ENCODE measurements around the gene PCDHGB4.
"Not testable (repeated sequence)": the region's sequence is repeated elsewhere in the genome, so short reads cannot be mapped to it uniquely, and the experiment has no call there.

PCDHGB4 gene

GRCh38 chr5:141402553-141403243 is 15.2 kb downstream of the PCDHGB4 start, which contains the start of gene PCDHGA9:
TSS of gene PCDHGA9 (plus strand) at chr5:141402778. CDS start at chr5:141402953, 175 bp downstream.
- peak; percentile 12 for DNase-seq

- no peak for DNase-seq
Observed at GRCh38 chr5:141403387-141403786, 15.9 kb downstream of the PCDHGB4 start.

GRCh38 chr5:141407790-141408505 is 20.4 kb downstream of the PCDHGB4 start, which contains the start of gene PCDHGB6:
TSS of gene PCDHGB6 (plus strand) at chr5:141408021. CDS start at chr5:141408203, 182 bp downstream.
- DNase-seq, result peak; percentile 11

- DNase-seq, result no peak
Observed at GRCh38 chr5:141409598-141410306, 22.3 kb downstream of the PCDHGB4 start.

- no peak for DNase-seq
Observed at GRCh38 chr5:141411575-141411974, 24.1 kb downstream of the PCDHGB4 start.

- DNase-seq, result peak; percentile 68
Observed at GRCh38 chr5:141412854-141413539, 25.5 kb downstream of the PCDHGB4 start, which contains the start of gene PCDHGA10. TSS of gene PCDHGA10 (plus strand) at chr5:141412987. CDS start at chr5:141413176, 189 bp downstream.

- no peak for DNase-seq
Observed at GRCh38 chr5:141413540-141414069, 26.1 kb downstream of the PCDHGB4 start.

GRCh38 chr5:141414548-141415274 is 27.2 kb downstream of the PCDHGB4 start:
- DNase-seq, result not testable (repeated sequence)

GRCh38 chr5:141415275-141415618 is 27.7 kb downstream of the PCDHGB4 start:
- not testable (repeated sequence) for DNase-seq

GRCh38 chr5:141417494-141418172 is 30.1 kb downstream of the PCDHGB4 start, which contains the start of gene PCDHGB7:
TSS of gene PCDHGB7 (plus strand) at chr5:141417677. CDS start at chr5:141417860, 183 bp downstream.
- peak; percentile 60 for DNase-seq

- DNase-seq, result no peak
Observed at GRCh38 chr5:141419074-141419880, 31.8 kb downstream of the PCDHGB4 start.

- peak; percentile 67 for DNase-seq
Observed at GRCh38 chr5:141420855-141421488, 33.5 kb downstream of the PCDHGB4 start, which contains the start of gene PCDHGA11. TSS of gene PCDHGA11 (plus strand) at chr5:141421051. CDS start at chr5:141421228, 177 bp downstream.

- no peak for DNase-seq
Observed at GRCh38 chr5:141421489-141421855, 34.0 kb downstream of the PCDHGB4 start.

GRCh38 chr5:141422742-141423291 is 35.3 kb downstream of the PCDHGB4 start:
- no peak for DNase-seq

- DNase-seq, result no peak
Observed at GRCh38 chr5:141427783-141428426, 40.4 kb downstream of the PCDHGB4 start.

GRCh38 chr5:141430332-141431113 is 43.0 kb downstream of the PCDHGB4 start, which contains the start of gene PCDHGA12:
TSS of gene PCDHGA12 (plus strand) at chr5:141430507. CDS start at chr5:141430760, 253 bp downstream.
- DNase-seq, result peak; percentile 66

- DNase-seq, result no peak
Observed at GRCh38 chr5:141431286-141431685, 43.8 kb downstream of the PCDHGB4 start.

GRCh38 chr5:141432308-141432707 is 44.8 kb downstream of the PCDHGB4 start:
- DNase-seq, result not testable (repeated sequence)

Data from hematopoietic multipotent progenitor cell treated with erythropoietin and hydrocortisone succinate and interleukin-3 and kit ligand, for 8 days (in vitro differentiated cells).